Colon (tissue), 2 donors: Measurements from ENCODE around the gene BMF.
"Not testable (repeated sequence)": the region's sequence is repeated elsewhere in the genome, so short reads cannot be mapped to it uniquely, and the experiment has no call there.

Source experiments
- FAIRE-seq: peaks from 2 replicates; lab custom pipeline; 2012; peaks lifted over from hg19 to GRCh38; lab: Jason Lieb, UNC
- donor health status: control.
- donor health status: control.

The BMF gene

GRCh38 chr15:40108855-40109735, at the start of gene BMF:
Gene BMF, minus strand, starts transcription at chr15:40108879. Its CDS starts 2,793 bp downstream, at chr15:40106086.
- no peak for FAIRE-seq

- no peak for FAIRE-seq
Observed at GRCh38 chr15:40157778-40158447, 49.2 kb upstream of the BMF start.

- no peak for FAIRE-seq
Observed at GRCh38 chr15:40155270-40155910, 46.7 kb upstream of the BMF start.

GRCh38 chr15:40154821-40155220, 46.1 kb upstream of the BMF start:
- FAIRE-seq: not testable (repeated sequence)

- no peak for FAIRE-seq
Observed at GRCh38 chr15:40151991-40152390, 43.3 kb upstream of the BMF start.

- no peak for FAIRE-seq
Observed at GRCh38 chr15:40151499-40151898, 42.8 kb upstream of the BMF start.

- no peak for FAIRE-seq
Observed at GRCh38 chr15:40150163-40150925, 41.7 kb upstream of the BMF start.

GRCh38 chr15:40149339-40149738, 40.7 kb upstream of the BMF start:
- no peak for FAIRE-seq

- FAIRE-seq: no peak
Observed at GRCh38 chr15:40146037-40146436, 37.4 kb upstream of the BMF start.

- FAIRE-seq: no peak
Observed at GRCh38 chr15:40142428-40142827, 33.7 kb upstream of the BMF start.

GRCh38 chr15:40138201-40138570, 29.5 kb upstream of the BMF start:
- not testable (repeated sequence) for FAIRE-seq

- FAIRE-seq: no peak
Observed at GRCh38 chr15:40137303-40138200, 28.9 kb upstream of the BMF start.

GRCh38 chr15:40136470-40137302, 28.0 kb upstream of the BMF start:
- FAIRE-seq: no peak

- FAIRE-seq: not testable (repeated sequence)
Observed at GRCh38 chr15:40135846-40136450, 27.3 kb upstream of the BMF start.

- no peak for FAIRE-seq
Observed at GRCh38 chr15:40134885-40135284, 26.2 kb upstream of the BMF start.

GRCh38 chr15:40133544-40133943, 24.9 kb upstream of the BMF start:
- FAIRE-seq: no peak

- no peak for FAIRE-seq
Observed at GRCh38 chr15:40130799-40131502, 22.3 kb upstream of the BMF start.

- FAIRE-seq: no peak
Observed at GRCh38 chr15:40130118-40130517, 21.4 kb upstream of the BMF start.
